Psoas muscle (tissue), 8 donors: ENCODE results near the gene LBX2. TPM values are rescaled to one million over a fixed set of nuclear protein-coding genes. Genes with fewer than 3 reads are reported as not detected.

Source experiments
- ATAC-seq, 4 donors: fragments of 200-7000 bp; cut with Tn5 transposase; one replicate each; pipeline ENCODE4 v1.9.1; 2020; ENCODE audit warnings: moderate library complexity in 3 of 4, mild to moderate bottlenecking in 2 of 4
- DNase-seq, 2 donors: peaks; one replicate each; pipeline ENCODE4 v3.0.0-alpha.2; 2020
- H3K27ac ChIP-seq: fragments of 200-600 bp; one replicate; pipeline ENCODE4 v1.8.0; 2022
- H3K27me3 ChIP-seq, 3 donors: fragments of 200-600 bp in 1 of 3; one replicate each; pipeline versions ENCODE4 v1.6.1 to v1.8.0; 2013 to 2022; ENCODE audit warnings: low read length in 2 of 3, mild to moderate bottlenecking in 2 of 3, moderate library complexity in 1 of 3; ENCODE audit not compliant: insufficient read depth in 3 of 3
- H3K36me3 ChIP-seq, 2 donors: fragments of 200-600 bp in 1 of 2; one replicate each; pipeline versions ENCODE4 v1.6.1 to v1.8.0; 2013 to 2022; ENCODE audit warnings: low read depth in 1 of 2, mild to moderate bottlenecking in 1 of 2, moderate library complexity in 1 of 2; ENCODE audit not compliant: insufficient read depth in 1 of 2
- H3K4me1 ChIP-seq: fragments of 200-600 bp; one replicate; pipeline ENCODE4 v1.8.0; 2022
- H3K4me3 ChIP-seq: fragments of 200-600 bp; one replicate; pipeline ENCODE4 v1.8.0; 2022; ENCODE audit warnings: mild to moderate bottlenecking
- H3K9me3 ChIP-seq: fragments of 200-600 bp; one replicate; pipeline ENCODE4 v1.8.0; 2022
- WGBS, 3 donors: extraction: QIAGEN DNeasy Blood & Tissue Kit; methylation state at CpG; one replicate each; pipeline versions ENCODE4 v1.1.6 to v1.1.7; 2013; 5-methylcytosine and 5-hydroxymethylcytosine counted together
- intact Hi-C, 2 donors: fragments of 100-400 bp; cut with DNase I; formaldehyde crosslinking; loops; one replicate each; pipeline versions ENCODE4 v1.11.0 to v1.14.2; 2022
- polyA plus RNA-seq, 3 donors: library from polyadenylated mRNA; stranded (reverse); fragments of 200-250 nt; gene quantifications; one replicate each; pipeline ENCODE4 v1.2.3, GENCODE V29; 2013
- total RNA-seq, 4 donors: library from RNA; stranded (reverse); fragmentation: NEBNext Ultra II Directional in 2 of 4; extraction: Animal tissue kit (Norgen Biotek cat#: 25700) in 2 of 4; gene quantifications; one replicate each; pipeline versions ENCODE4 v1.2.1 to v1.2.4, GENCODE V29; 2021 to 2023
- TF ChIP-seq, protein P1 (sequence below): fragments of 200-600 bp; IDR thresholded peaks from one replicate; pipeline ENCODE4 v1.8.0; 2022; ENCODE audit warnings: antibody characterized with exemption
- donor health status: healthy with polysubstance abuse.
- donor health status: DM: no; HTN: no; CAD: no; lungs with moderate emphysema.
- donor health status: Bipolar disorder and iron deficiency.
- donor health status: healthy.
- donor health status: DM: yes; HTN: yes; CAD: no.
- donor health status: DM: no; HTN: no; CAD: no.
- donor health status: DM: no; HTN: no; CAD: no.
- donor health status: DM: yes; HTN: yes; CAD: no.

The LBX2 gene
- total and polyA plus RNA-seq, 7 donors, result 0.14 to 0.68 (median 0.26) TPM; not detected in 2

DNA sequence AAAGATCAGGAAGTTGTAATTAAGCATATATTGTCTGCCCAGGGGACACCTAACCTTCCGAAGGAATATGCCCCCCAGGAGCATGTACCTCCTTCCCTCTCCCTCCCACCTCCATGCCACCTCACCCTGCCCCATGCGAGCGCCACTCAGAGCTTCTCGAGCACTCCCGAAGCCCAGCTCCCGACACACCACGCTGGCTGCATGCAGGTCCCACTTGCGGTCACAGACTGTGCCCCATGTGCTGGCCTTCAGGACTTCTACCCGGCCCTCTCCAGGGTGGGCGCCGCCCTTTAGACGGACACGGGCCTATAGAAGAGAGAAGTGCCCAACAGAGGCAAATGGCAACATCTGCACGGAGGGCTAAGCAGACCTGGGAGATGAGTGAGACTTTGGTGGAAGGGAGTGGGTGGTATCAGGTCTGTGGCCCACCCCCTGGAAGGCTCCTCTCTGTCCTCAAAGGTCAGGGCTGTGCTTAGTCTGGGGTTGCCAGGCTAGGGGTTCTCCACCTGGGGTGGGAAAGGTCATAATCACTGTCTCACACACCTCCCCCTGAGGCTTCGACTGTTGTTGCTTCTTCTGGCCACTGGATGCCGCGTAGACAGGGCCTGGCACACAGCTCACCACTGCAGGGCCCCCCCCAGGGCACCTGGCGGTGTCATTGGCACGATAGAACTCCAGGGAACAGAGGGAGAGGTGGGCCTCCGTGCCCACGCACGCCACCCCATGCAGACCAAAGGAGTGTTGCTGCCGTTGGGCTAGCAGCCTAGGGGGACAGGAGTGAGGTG is 37.0 kb upstream of the LBX2 start:
- intact Hi-C loops, result no loop called here

DNA sequence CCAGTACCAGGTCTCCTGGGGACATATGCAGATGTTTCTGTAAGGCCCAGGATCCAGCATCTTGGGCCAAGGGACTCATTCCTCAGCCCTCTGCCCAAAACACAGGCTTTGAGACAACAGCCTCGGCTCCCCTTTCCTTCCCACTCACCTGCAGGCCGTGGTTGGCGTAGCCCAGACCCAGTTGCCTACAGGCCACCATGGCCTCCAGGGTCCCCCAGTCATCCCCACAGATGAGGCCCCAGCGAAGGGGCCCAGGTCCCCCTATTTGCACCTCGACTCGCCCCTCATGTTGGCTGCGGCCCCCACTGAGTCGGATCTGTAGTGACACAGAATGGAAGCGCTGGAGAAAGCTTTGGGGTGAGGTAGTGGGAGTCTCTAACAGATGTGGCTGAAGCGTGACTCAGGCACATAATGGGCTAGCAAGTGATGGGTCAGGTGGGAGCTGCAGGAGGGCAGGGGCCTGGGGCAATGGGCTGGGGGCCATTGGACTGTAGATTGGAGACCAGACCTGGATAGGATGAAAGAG is 36.1 kb upstream of the LBX2 start:
- Histone ChIP-seq H3K36me3 (peaks cover 5 to 33% of the 10 kb centered on the region in 2 donors), H3K27me3 (no peaks in the 10 kb centered on the region), H3K4me3 (no peak overlapping the region), H3K27ac (no peak overlapping the region), H3K9me3 (no peaks in the 10 kb centered on the region), H3K4me1 (peaks cover 17% of the 10 kb centered on the region)
- TF ChIP-seq, protein P1, sequence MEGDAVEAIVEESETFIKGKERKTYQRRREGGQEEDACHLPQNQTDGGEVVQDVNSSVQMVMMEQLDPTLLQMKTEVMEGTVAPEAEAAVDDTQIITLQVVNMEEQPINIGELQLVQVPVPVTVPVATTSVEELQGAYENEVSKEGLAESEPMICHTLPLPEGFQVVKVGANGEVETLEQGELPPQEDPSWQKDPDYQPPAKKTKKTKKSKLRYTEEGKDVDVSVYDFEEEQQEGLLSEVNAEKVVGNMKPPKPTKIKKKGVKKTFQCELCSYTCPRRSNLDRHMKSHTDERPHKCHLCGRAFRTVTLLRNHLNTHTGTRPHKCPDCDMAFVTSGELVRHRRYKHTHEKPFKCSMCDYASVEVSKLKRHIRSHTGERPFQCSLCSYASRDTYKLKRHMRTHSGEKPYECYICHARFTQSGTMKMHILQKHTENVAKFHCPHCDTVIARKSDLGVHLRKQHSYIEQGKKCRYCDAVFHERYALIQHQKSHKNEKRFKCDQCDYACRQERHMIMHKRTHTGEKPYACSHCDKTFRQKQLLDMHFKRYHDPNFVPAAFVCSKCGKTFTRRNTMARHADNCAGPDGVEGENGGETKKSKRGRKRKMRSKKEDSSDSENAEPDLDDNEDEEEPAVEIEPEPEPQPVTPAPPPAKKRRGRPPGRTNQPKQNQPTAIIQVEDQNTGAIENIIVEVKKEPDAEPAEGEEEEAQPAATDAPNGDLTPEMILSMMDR, result no peak
- intact Hi-C loops, result no loop called here
- ATAC-seq (no peak), DNase-seq (no peak)
- 85 to 96% (median 88%) methylated on average over 10 of the region's 10 CpGs for WGBS, 3 donors

More for the DNA sequence above, 37.0 kb upstream of the LBX2 start:
- TF ChIP-seq, protein P1, result no peak
- Histone ChIP-seq H3K4me3 (no peak overlapping the region), H3K9me3 (no peaks in the 10 kb centered on the region), H3K27ac (no peak overlapping the region), H3K36me3 (peaks cover 5 to 27% of the 10 kb centered on the region in 2 donors), H3K4me1 (peaks cover 8% of the 10 kb centered on the region), H3K27me3 (no peaks in the 10 kb centered on the region)
- ATAC-seq (no peak), DNase-seq (no peak)
- WGBS, 3 donors, result 80 to 84% (median 83%) methylated on average over 23 of the region's 23 CpGs

DNA sequence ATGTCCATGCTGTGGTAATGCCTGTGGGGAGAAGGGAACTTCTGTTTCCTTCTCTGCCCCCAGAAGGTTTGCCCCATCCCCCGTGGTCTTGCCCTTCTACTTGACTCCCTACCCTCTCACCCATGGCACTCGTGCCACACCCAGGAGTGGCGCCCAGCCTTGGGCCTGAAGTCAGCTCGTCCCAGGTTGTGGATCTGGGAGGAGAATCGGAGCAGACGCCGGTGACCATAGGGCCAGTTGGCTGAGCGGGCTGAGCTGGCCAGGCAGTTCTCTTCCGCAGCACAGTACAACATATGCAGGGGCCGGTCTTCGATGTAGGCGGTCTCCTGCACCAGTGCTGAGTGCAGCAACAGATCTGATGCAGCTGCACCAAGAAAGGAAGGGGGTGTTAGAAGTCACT is 35.0 kb upstream of the LBX2 start:
- peaks cover 17% of the 10 kb centered on the region for H3K4me1 ChIP-seq
- peaks cover 5 to 33% of the 10 kb centered on the region in 2 donors for H3K36me3 ChIP-seq
- intact Hi-C loops, result loop anchor here in 1 of 2 donors (5.0 kb wide), 1 partner anchor 1093 kb away; no protein-coding TSS in a partner anchor
- H3K4me3 ChIP-seq, result no peak overlapping the region
- ATAC-seq (no peak), DNase-seq (no peak)
- TF ChIP-seq, protein P1, result no peak
- no peaks in the 10 kb centered on the region for H3K9me3 ChIP-seq
- 77 to 81% (median 77%) methylated on average over 12 of the region's 12 CpGs for WGBS, 3 donors
- no peaks in the 10 kb centered on the region for H3K27me3 ChIP-seq
- H3K27ac ChIP-seq, result no peak overlapping the region

DNA sequence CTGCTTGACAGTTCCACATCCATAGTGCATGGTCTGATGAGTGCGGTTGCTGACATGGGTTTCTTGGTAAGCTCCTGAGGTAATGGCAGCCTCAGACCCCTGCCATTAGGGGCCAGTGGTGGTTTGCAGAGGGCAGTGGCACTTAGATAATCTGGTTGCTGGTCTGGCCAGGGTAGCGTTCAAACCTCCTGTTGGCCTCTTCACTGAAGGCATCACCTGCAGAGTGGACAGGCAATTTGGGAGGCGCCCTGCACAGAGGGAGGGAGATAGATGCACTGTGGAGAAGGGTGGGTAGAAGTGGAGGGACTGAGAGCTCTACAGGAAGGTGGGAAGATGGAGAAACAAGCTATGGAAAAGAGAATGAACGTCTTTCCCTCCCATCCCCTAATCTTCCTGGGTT is 34.1 kb upstream of the LBX2 start:
- H3K27me3 ChIP-seq, result no peaks in the 10 kb centered on the region
- no peak overlapping the region for H3K4me3 ChIP-seq
- H3K36me3 ChIP-seq, result peaks cover 5 to 33% of the 10 kb centered on the region in 2 donors
- intact Hi-C loops, result loop anchor here in 1 of 2 donors (5.0 kb wide), 1 partner anchor 1094 kb away; no protein-coding TSS in a partner anchor
- TF ChIP-seq, protein P1, result no peak
- no peak for ATAC-seq
- DNase-seq, result no peak
- no peak overlapping the region for H3K27ac ChIP-seq
- peaks cover 21% of the 10 kb centered on the region for H3K4me1 ChIP-seq
- 71 to 84% (median 75%) methylated on average over 4 of the region's 4 CpGs for WGBS, 3 donors
- no peaks in the 10 kb centered on the region for H3K9me3 ChIP-seq
